Stimulated activated CD8-positive, alpha-beta memory T cell treated with anti-CD3 and anti-CD28 coated beads, Interleukin-7, amount 100 ng/mL, for 48 hours (primary cell): ENCODE measurements around the gene R3HDML.

Experiments used
- DNase-seq, 2 donors: peaks; one replicate each; pipeline ENCODE4 v3.0.0-alpha.2; 2020; ENCODE audit warnings: low read depth in 1 of 2; ENCODE audit errors: extremely low read depth in 1 of 2

R3HDML gene

DNA sequence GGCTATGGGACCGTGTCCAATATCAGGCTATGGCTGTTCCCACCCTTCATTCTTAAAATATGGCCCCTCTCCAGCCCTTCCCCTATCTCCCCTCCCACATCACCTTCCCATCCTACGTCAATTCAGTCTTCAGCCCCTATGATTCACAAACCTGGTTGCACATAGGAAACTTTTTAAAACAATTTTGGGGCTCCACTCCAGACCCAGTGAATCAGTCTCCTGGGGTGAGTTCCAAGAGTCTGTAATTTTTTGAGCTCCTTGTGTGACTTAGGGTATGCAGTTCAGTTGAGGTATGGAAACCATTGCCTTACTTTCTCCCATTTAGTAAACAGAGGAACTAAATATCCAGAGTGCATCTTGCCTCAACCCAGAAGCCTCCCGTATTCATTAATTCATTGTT is 24.2 kb downstream of the R3HDML start:
- DNase-seq, result no peak

DNA sequence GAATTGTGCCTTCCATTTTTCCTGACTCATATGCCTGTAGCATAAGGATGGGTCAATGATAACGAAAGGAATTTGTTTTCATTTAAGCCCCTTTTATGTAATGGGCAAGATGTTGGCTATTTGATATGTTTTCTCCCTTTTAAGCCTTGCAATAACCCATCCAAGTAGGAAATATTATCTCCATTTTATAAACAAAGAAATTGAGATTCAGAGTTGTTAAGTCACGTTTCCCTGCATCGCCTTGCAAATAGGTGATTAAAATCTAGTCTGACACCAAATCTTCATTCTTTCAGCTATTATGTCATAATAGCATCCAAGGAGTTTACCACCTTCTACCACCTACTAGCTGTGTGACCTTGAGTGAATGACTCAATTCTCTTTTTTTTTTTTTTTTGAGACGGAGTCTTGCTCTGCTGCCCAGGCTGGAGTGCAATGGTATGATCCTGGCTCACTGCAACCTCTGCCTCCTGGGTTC is 25.7 kb downstream of the R3HDML start:
- DNase-seq, result no peak

DNA sequence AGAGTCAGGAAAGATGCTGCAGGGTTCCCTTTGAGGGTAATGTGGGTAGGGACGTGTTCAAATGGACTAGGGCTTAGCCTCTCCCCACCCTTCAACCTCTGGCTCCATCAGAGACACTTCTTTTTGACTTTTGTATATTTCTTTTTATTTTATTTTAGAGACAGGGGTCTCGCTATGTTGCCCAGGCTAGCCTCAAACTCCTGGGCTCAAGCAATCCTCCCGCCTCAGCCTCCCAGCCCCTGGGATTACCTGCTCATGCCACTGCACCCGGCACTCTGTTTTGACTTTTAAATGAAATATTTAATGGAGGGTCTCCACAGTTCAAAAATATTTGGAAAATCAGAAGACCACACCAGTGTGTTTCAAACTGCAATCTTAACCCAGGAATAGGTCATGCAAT is 27.2 kb downstream of the R3HDML start:
- DNase-seq, result no peak

DNA sequence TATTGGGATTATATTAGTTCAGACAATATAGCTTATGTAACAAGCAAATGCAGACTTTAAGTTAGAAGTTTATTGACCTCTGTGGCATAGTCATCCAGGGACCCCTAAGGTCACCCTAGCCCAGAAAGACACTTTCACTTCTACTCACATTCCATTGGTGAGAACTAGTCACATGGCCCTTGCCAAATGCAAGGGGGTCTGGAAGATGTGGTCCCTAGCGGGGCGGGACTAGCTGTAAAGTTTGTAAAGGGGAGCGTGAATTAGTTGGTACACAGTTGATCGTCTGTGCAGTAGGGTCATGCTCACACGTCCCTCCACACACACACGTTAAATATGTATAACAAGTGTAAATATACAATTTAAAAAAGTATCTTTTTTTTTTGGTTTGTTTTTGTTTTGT is 27.9 kb downstream of the R3HDML start:
- DNase-seq, result no peak

DNA sequence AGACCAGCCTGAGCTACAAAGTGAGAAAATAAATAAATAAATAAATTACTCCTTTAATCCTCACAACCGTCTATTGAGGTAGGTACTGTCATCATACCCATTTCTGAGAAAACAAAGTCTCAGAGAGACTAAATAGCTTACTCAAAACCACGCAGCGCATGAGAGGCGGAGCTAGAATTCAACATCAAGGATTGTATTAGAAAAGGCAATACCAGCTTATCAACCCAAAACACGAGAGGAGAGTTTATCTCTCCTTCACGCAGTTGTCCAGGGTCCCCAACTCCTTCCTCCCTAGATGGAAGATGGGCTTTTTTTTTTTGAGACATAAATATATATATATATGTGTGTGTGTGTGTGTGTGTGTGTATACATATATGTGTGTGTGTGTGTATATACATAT is 30.9 kb downstream of the R3HDML start:
- no peak for DNase-seq

DNA sequence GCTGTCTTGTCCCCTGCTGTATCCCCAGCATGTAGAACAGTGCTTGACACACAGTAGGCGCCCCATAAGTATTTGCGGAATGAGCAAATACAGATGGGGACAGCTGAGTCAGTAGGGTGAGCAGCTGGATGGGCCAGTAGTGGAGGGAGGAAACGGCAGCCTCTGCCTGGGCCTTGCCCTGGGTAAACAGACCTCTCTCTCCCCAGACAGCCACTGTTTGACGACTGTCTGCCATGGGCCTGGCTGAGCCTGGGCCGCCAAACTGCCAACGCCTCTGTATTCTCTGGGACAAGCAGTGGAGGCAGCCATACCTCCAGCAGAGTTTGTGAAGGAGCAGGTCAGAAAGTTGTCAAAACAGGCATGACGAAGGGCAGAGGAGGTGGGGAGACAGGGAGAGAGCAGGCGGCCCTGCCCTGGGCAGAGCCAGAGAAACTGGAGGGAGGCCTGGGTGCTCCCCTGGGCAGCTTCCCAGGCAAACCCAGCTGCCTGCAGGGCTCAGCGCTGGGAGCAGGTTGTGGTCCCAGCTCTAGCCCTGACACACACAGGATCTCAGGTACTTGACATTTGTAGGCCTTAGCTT is 33.9 kb downstream of the R3HDML start:
- DNase-seq, result no peak

DNA sequence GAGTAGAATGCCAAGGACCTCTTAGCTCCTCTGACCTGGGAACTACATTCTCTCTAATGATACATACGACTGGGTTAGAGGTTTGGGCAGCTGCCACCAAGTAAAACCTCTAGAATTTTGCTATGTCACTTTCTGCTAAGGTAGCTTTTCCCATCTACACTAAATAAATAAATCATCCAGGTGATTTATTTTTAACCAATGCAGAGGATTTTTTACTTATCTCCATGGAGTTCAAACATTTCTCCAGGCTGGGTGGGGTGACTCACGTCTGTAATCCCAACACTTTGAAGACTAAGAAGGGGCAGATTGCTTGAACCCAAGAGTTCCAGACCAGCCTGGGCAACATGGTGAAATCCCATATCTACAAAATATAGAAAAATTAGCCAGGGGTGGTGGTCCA is 45.8 kb downstream of the R3HDML start:
- DNase-seq, result no peak

DNA sequence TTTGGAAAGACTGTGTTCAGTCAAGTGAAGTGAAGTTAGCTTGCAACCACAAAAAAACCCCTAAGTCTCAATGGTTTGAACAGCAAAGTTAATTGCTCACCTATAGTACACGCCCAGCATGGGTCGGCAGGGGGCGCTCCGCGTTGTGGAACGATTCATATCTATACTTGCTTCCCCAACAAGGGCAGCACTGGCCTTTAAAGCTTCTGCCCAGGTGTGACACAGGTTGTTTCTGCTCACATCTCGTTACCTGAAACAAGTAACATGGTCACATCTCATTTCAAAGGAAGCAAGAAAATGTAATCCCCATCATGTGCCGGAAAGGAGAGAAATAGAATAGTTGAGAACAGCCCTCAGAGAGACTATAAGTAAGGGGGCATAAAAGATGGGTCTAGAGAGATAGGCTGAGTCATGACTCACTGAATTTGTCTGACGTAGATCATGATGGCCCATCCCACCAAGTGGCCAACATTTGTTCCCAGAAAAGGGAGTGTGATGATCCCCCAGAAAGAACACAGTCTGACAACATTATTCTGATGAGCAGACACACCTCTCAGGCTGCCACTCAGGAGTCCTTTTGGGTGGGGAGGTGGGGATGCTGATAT is 47.7 kb downstream of the R3HDML start:
- peak; percentile 43 to 71 for DNase-seq

DNA sequence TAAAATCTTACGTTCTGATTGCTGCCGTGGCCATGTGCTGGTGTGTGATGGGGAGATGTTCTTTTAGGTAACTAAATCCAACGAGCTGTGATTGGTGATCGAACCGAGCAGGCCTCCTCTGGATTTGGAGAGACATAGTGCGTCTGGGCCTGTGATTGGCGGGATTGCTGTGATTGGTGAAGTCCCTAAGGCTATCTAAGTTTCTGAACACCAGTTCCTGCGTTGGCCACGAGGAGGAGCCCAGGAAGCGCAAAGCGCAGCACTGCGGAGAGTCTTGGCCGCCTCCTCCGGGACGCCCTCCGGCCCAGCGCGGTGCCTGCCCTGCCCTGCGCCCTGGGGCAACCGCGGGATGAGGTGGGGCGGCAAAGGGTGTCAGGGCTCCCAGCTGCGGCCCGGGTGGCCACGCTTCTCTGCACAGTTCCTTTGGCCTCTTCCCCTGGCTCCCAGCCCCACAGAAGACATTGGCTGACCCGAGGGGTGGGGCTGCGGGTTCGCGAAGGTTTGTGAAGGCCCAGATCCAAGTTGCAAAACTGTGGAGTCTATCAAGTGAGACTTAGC is 51.7 kb downstream of the R3HDML start:
- DNase-seq, result peak; percentile 45 to 65

DNA sequence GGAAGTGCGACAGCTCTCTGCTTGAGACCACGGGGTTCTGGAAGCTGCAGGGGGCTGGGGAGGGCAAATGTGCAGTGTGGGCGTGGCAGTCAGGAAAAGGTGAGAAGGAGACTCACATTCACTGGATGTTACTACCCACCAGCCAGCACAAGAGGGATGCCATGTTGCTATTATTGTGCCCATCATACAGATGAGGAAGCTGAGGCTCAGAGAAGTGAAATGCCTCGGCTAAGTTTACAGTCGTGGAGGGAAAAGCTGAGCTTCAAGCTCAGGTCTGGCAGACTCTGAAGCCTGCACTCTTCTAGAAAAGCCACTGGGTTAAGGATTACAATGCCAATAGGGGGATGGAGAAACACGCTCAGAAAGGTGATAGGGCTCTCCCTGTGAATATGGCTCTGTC is 53.0 kb downstream of the R3HDML start:
- DNase-seq, result no peak

DNA sequence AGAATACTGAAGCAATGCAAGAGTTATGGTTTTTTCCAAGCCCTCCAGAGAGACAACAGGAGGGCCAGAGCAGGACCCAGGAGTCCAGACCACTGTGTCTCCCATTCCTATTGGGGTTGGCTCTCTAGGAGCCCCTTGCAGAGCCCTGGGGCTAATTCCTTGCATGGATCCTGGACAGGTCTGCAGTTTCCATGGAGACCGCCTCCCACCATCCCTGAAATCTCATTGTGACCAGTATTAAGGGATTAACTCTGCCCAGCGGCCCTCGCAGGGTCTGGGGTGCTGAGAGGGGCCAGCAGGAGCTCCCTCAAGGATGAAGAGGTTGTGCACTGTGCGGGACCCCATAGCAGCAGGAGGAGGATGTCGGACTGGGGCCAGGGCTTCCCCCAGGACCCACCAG is 53.4 kb downstream of the R3HDML start:
- no peak for DNase-seq

DNA sequence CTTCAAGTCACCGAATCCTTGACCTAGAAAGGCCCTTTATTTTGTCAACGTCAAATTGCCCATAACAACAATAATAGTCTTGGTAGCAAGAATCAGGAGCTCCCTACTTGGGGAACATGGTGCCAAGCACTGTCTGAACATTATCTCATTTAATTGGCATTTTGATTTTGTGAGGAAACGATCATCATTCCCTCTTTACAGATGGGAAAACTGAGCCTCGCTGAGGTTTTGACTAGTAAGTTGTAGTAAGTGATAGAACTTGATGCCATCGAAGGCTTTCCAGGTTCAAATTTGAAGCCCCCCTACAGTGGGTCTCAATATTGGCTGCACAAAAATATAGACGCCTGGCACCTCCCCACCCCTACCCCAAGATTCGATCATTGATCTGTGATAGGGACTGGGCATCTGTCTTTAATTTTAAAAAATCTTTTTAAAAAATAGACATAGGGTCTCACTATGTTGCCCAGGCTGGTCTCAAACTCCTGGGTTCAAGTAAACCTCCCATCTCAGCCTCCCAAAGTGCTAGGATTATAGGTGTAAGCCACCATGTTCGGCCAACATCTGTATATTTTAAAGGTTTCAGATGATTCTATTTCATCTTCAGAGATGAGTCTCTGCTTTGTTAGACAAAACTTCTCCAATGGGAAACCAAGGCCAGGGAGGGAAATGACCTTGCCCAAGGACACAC is 55.4 kb downstream of the R3HDML start:
- DNase-seq, result no peak

DNA sequence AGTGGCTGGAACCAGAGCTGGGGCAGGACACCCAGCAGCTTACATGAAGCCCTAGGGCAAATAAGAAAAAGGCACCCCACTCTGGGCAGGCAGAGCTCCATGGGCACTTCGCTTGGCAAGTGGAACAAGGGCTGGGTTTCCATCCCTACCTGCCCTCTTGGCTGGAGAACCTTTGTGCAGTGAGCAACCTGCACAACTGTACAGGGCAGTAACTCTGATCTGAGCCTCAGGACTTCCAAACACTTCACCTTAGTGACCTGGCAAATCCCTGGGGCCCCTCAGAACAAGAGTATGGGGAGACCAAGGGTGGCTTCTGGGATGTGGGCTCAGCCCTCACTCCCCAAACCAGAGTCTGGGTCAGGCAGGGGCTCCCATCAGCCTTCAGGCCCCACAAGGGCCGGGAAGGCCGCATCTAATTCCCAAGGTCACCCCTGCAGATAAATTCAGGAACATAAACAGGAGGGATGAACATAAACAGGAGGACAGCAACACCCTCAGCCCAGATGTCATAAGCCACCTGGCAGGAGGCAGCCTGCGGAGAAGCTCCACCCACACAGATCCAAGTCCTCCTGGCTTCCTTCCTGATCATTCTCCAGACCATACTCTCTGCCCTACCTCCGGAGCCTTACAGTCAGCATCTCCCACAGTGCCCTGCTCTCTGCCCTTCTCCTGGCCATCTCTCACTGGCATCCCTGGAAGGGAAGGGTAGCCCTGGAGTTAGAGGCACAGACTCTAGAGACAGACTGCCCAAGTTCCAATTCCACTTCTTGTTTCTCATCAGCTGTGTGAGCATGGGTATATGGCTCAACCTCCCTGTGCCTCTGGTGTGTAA is 56.1 kb downstream of the R3HDML start:
- DNase-seq, result no peak

DNA sequence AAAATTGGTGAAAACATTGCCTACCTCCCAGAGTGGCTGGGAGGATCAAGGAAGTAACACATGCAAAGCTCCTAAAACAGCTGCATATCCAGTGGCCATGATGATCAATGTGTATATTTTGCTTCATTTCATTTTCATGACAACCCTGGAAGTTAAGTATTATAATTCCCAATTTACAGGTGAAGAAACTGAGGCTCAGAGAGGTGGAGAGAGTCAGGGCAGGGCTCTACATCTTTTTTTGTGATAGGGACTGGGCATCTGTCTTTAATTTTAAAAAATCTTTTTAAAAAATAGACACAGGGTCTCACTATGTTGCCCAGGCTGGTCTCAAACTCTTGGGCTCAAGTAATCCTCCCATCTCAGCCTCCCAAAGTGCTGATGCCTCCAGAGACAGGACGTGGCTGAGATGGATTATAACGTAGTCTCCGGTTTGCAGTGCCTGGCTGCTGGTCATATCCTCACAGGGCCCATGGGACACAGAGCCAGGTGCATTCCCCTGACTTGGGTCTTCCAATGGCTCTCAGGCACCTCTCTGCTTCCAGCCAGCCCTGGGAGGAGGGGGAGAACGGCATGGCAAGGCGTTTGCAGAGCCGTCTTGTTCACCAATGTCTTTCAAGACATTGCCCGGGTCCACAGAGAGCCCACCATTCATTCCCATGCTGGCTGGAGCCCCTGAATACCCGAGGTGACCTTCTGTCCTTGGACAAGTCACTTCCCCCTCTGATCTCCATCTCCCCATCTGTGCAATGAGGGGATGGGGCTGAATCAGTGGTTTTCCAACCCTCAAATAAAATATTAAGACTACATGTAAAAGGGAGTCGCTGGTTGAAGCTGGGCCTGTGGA is 57.0 kb downstream of the R3HDML start:
- no peak for DNase-seq

DNA sequence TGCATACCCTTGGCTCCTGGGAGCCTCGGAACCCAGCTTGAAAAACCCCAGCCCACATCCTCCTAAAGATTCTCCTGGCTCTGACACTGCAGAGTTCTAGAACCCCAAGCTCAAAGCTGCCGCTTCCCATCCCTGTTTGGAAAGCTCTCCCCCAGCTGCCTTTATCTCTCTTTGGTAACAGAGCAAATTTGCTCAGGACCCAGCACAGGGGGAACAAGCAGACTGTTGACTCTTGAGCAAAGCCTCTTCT is 57.5 kb downstream of the R3HDML start:
- DNase-seq, result no peak

DNA sequence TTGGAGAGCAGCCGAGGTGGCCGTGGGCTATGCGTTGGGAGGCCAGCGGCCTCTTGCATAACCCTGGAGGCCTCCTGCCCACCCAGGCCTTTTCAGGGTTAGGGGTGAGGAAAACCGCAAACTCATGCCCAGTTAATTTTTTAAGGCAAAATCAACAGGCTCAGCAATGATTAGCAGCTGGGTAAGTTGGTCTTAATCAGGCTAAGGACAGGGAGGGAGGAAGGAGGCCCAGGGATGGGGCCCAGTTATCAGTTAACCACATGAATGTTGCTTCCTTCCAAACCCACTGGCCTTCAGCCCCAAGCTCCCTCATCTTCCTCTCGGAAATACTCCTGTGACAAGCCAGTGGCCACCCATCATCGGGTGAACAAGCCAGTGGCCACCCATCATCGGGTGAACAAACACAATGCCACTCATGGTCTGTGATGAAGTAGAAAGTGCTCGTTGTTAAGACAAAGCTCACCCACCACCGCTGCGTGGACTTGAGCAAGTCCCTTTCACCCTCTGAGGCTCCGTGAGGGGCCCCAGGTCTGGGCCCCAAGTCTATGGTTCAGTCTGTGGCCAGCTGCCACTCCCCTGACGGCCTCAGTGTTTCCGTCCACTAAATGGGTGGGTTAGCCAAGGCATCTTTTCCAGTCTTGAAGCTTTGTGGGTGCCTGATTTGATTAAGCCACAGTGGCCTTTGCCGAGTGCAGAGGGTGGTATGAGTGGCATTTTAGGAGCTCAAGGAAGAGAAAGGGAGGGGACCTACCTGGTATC is 58.0 kb downstream of the R3HDML start:
- DNase-seq, result no peak

DNA sequence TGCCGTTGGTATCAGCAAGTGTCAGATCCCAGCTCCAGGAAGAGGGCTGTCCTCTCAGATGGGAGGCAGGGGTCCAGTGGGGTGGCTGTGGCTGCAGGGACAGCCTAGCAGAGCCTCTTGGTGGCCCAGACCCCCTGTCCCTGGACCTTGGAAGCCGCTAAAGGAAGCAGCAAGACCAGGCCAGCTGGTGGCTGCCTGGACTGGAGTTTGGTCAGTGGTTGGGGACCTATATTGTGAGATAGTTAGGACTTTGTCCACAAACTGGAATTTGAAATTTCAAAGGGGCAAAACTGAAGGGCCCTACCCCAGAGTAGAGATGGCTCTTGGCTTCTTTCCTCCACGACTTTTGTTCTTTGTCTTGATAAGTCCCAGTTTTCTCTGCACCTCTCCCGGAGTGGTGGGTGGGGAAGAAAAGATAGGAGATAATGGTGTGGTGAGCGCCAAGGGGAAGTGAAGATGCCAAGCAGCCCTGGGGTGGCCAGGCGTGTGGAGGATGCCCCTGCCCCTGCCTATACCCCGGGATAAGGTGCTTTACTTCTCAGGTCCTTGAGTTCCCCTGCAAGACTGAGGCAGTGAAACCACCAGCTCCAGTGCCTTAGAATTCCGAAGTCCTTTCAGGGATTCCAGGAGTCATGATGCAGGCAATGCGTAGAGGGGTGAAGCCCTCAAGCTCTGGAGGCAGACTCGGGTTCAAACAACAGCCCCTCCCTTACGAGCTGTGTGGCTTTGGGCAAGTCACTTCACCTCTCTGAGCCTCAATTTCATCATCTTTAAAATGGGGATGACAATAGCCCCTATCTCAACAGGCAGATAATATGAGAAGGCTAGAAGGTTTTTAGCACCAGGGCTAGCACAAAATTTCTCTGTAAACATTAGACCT is 58.9 kb downstream of the R3HDML start:
- DNase-seq, result no peak

DNA sequence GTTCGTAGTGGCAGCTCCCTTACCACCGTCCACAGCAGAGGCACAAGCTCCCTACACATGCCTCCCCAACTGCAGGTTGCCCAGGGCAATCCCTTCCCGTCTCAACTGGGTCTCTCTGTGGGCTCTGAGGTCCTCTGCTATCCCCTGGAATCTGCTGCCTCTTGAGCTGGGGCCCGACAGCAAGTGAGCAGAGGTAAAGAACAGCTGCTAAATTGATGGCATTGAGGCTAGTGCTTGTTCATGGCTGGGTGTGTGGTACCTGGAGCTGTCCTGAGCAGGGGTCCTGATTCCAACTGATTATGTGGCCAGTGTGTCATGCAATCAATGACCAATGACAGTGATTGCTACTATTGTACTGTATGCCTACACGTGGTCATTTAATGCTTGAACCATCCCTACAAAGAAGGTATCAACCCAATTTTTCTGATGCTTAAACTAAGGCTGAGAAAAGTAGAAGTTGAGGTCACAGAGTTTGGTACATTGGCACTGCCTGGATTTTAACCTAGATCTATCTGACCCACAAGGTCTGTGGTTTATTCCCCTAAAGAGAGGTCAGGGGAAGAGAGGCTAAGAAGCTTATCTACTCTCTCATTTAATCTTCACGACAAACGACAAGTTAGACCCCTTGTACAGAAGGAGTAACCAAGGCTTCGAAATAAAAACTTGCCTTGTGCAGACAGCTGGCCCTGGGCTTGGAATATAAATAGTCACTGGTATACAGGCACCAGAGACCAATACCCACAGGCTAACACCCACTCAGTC is 59.7 kb downstream of the R3HDML start:
- DNase-seq, result no peak
